ENCODE measurements around the gene PIP5K1C. TPM values are rescaled to one million over a fixed set of nuclear protein-coding genes. Genes with fewer than 3 reads are reported as not detected.

Gene PIP5K1C
- total RNA-seq, 2 donors from 2014 or later: 27.0 to 29.6 TPM

DNA sequence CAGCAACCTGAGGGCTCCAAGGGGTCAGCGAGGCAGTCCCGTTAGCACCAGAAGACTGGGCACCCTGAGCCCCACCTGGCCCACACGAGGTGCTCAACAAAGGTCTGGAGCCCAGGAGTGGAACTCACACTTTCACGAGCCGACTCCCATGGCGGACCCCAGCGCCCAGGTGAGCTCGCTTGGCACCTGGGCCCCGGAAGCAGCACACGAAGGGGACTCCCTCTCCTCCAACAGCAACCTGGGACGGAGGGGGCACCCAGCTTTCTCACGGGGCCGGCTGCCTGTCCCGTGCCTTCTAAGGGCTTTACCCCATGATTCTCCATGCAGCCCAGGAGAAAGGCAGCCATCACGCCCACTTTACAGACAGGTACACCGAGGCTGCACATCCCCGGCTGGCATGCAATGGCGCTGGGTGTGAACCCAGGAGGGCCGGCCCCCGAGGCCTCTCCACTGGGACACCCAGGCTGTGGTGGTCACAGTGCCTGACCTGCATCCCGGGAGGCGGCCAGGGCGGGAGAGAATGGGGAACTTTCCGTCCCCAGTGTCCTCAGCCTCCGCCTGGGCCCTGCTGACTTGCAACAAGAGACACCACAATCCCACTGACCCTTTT lies 5.0 kb downstream of the PIP5K1C start:
- Mint-ChIP-seq H3K4me1 (ENCODE audit: low read depth in 2 of 2) (peaks cover 19 to 43% of the 10 kb centered on the region in 2 donors), H3K36me3 (no peaks in the 10 kb centered on the region), H3K4me3 (no peak overlapping the region), H3K27me3 (no peaks in the 10 kb centered on the region), H3K9me3 (no peaks in the 10 kb centered on the region), H3K27ac (no peak overlapping the region)
- DNase-seq (ENCODE audit: low spot score) (no peak), ATAC-seq (no peak)

DNA sequence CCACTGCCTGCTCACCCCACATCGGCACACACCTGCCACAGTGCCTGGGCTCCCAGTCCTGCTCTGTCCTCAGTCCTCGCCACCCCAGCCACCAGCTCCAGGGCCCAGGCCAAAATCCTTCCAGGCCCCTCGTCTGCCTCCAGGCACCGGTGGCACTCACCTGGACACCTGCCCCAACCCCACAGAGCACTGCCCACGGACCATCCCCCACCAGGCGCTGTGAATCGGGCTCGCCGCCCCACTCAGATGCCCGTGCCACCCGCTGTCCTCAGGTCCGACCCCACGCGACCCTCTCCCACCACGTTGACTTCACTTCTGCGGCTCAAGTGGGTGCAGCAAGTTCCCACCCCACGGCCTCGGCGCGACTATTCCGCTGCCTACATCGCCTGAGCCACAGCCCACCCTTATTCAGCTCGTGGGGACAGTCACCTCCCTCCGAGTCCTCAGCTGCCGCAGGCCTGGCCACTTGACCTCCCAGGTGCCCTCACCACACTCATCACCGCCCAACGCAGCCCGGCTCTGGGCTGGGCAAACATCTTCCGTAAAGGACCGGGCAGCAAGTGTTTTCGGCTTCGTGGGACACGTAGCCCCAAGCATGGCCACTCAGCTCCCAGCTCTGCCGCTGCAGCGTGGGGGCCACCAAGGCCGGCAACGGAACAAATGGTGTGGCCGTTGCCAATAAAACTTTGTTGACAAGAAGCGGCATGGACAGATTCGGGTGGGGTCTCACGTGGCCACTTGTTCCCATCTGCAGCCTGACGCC lies 5.7 kb downstream of the PIP5K1C start:
- ATAC-seq: no peak
- H3K9me3 Mint-ChIP-seq: no peaks in the 10 kb centered on the region
- no peaks in the 10 kb centered on the region for H3K27me3 Mint-ChIP-seq
- no peak overlapping the region for H3K27ac Mint-ChIP-seq
- H3K4me1 Mint-ChIP-seq (ENCODE audit: low read depth in 2 of 2): peaks cover 26 to 45% of the 10 kb centered on the region in 2 donors
- H3K36me3 Mint-ChIP-seq: no peaks in the 10 kb centered on the region
- no peak for DNase-seq (ENCODE audit: low spot score)
- no peak overlapping the region for H3K4me3 Mint-ChIP-seq

- no peak for DNase-seq (ENCODE audit: low spot score)
- Mint-ChIP-seq H3K4me3 (no peak overlapping the region), H3K27ac (no peak overlapping the region), H3K36me3 (no peaks in the 10 kb centered on the region), H3K9me3 (no peaks in the 10 kb centered on the region), H3K27me3 (no peaks in the 10 kb centered on the region), H3K4me1 (ENCODE audit: low read depth in 2 of 2) (peaks cover 23 to 43% of the 10 kb centered on the region in 2 donors)
- no peak for ATAC-seq
Measured at GRCh38 chr19:3693025-3693925, 7.0 kb downstream of the PIP5K1C start.

DNA sequence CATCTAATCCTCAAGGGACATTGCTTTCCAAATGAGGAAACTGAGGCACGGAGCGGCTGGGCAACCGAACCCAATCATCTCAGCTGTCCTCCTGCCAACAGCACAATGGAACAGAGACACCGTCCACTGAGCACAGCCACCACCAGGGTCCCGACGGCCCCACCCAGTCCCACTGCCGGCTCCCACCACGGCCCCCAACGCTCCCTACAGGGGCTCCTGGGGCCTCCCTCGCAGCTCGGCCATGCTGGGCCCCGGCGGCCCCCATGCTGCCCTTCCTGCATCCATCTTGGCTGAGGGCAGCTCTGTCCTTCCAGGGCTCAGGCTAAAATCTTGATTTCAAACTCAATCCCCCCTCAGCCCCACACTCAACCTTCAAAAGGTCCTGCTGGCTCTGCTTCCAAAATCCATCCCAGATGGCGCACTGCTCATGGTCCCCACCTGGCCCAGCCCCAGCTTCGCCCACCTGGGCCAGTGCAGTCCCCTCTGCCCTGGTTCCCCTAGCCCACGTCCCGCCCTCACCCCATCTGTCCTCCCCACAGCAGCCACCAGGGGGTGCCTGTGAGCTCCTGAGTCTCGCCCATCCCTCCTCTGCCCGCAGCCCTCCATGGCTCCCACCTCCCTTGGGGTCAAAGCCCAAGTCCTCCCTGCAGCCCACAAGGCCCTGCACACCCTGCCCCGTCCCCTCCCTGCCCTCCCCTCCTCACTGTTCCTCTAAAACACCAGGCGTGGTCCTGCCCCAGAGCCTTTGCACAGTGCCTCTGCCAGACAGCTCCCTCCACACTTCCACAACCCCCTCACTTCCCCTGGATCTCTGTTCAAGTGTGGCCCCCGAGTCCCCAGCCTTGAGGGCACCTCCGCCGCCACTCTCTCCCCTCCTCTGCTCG lies 7.9 kb downstream of the PIP5K1C start:
- ATAC-seq (peak; percentile 43 to 66), DNase-seq (ENCODE audit: low spot score) (no peak)
- no peaks in the 10 kb centered on the region for H3K27me3 Mint-ChIP-seq

DNA sequence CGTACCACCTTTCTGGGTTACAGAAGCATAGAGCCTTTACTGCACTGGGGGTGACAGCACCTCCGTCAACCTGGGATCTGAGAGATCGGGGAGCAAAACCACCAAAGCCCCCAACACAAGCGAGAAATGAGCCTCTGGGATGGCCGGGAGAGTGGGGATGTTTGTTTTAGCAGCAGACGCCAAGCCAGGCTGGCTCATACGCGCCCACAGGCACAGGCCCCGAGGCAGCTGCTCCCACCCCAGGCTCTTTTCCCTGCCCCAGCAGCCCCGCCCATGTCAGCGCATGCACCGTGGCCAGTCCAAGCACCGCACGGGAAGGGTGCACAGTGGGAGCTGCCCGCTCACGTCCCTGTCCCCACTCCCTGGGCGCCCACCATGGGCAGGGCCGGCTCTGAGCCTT lies 8.5 kb downstream of the PIP5K1C start:
- ATAC-seq (no peak), DNase-seq (ENCODE audit: low spot score) (no peak)
- Mint-ChIP-seq H3K9me3 (no peaks in the 10 kb centered on the region), H3K4me3 (no peak overlapping the region), H3K36me3 (no peaks in the 10 kb centered on the region), H3K27me3 (no peaks in the 10 kb centered on the region), H3K4me1 (ENCODE audit: low read depth in 2 of 2) (peaks cover 27 to 42% of the 10 kb centered on the region in 2 donors), H3K27ac (peak overlapping the region; percentile 15 to 29)

More for the DNA sequence above, 7.9 kb downstream of the PIP5K1C start:
- no peak overlapping the region for H3K4me3 Mint-ChIP-seq
- H3K4me1 Mint-ChIP-seq (ENCODE audit: low read depth in 2 of 2): peaks cover 21 to 42% of the 10 kb centered on the region in 2 donors
- peak overlapping the region in 1 of 2 donors; percentile 29 for H3K27ac Mint-ChIP-seq
- no peaks in the 10 kb centered on the region for H3K36me3 Mint-ChIP-seq
- H3K9me3 Mint-ChIP-seq: no peaks in the 10 kb centered on the region

GRCh38 chr19:3691372-3691716 lies 8.9 kb downstream of the PIP5K1C start:
- H3K36me3 Mint-ChIP-seq: no peaks in the 10 kb centered on the region
- no peak for DNase-seq (ENCODE audit: low spot score)
- no peaks in the 10 kb centered on the region for H3K9me3 Mint-ChIP-seq
- peak overlapping the region; percentile 15 to 29 for H3K27ac Mint-ChIP-seq
- H3K4me1 Mint-ChIP-seq (ENCODE audit: low read depth in 2 of 2): peaks cover 27 to 40% of the 10 kb centered on the region in 2 donors
- H3K27me3 Mint-ChIP-seq: no peaks in the 10 kb centered on the region
- ATAC-seq: no peak
- peak overlapping the region; percentile 25 for H3K4me3 Mint-ChIP-seq

GRCh38 chr19:3690551-3691371 lies 9.5 kb downstream of the PIP5K1C start:
- peaks cover 27 to 34% of the 10 kb centered on the region in 2 donors for H3K4me1 Mint-ChIP-seq (ENCODE audit: low read depth in 2 of 2)
- no peaks in the 10 kb centered on the region for H3K27me3 Mint-ChIP-seq
- no peaks in the 10 kb centered on the region for H3K9me3 Mint-ChIP-seq
- peak overlapping the region; percentile 15 to 29 for H3K27ac Mint-ChIP-seq
- H3K4me3 Mint-ChIP-seq: peak overlapping the region; percentile 25
- no peaks in the 10 kb centered on the region for H3K36me3 Mint-ChIP-seq
- DNase-seq (ENCODE audit: low spot score) (no peak), ATAC-seq (peak in 1 of 2 donors; percentile 25)

GRCh38 chr19:3687774-3688706 lies 12.2 kb downstream of the PIP5K1C start:
- Mint-ChIP-seq H3K9me3 (no peaks in the 10 kb centered on the region), H3K27me3 (no peaks in the 10 kb centered on the region), H3K4me3 (peak overlapping the region; percentile 73), H3K36me3 (no peaks in the 10 kb centered on the region), H3K4me1 (ENCODE audit: low read depth in 2 of 2) (peaks cover 27 to 42% of the 10 kb centered on the region in 2 donors), H3K27ac (peak overlapping the region in 1 of 2 donors; percentile 66)
- peak; percentile 56 to 63 for ATAC-seq
- no peak for DNase-seq (ENCODE audit: low spot score)

DNA sequence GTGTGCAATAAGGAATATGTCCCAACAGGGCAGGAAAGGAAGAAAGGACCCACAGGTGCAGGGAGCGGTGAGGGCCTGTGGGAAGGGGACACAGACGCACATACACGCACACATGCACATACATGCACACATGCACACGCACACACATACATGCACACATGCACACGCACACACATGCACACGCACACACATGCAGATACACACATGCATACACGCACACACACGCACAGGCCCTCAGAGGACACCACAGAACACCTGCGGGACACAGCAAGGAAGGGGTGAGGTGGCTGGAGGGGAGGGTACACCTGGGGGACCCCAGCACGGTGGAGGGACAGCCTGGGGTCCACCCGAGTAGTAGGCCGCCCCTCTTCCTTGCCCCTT lies 12.9 kb downstream of the PIP5K1C start:
- ATAC-seq (no peak), DNase-seq (ENCODE audit: low spot score) (no peak)
- Mint-ChIP-seq H3K27me3 (no peaks in the 10 kb centered on the region), H3K9me3 (no peaks in the 10 kb centered on the region), H3K4me1 (ENCODE audit: low read depth in 2 of 2) (peaks cover 22 to 35% of the 10 kb centered on the region in 2 donors), H3K27ac (peak overlapping the region in 1 of 2 donors; percentile 22), H3K4me3 (peak overlapping the region; percentile 73), H3K36me3 (no peaks in the 10 kb centered on the region)

GRCh38 chr19:3684817-3685410 lies 15.4 kb downstream of the PIP5K1C start:
- no peaks in the 10 kb centered on the region for H3K27me3 Mint-ChIP-seq
- DNase-seq (ENCODE audit: low spot score) (no peak), ATAC-seq (no peak)
- H3K36me3 Mint-ChIP-seq: no peaks in the 10 kb centered on the region
- no peaks in the 10 kb centered on the region for H3K9me3 Mint-ChIP-seq
- no peak overlapping the region for H3K27ac Mint-ChIP-seq
- peaks cover 12 to 25% of the 10 kb centered on the region in 2 donors for H3K4me1 Mint-ChIP-seq (ENCODE audit: low read depth in 2 of 2)
- H3K4me3 Mint-ChIP-seq: no peak overlapping the region

DNA sequence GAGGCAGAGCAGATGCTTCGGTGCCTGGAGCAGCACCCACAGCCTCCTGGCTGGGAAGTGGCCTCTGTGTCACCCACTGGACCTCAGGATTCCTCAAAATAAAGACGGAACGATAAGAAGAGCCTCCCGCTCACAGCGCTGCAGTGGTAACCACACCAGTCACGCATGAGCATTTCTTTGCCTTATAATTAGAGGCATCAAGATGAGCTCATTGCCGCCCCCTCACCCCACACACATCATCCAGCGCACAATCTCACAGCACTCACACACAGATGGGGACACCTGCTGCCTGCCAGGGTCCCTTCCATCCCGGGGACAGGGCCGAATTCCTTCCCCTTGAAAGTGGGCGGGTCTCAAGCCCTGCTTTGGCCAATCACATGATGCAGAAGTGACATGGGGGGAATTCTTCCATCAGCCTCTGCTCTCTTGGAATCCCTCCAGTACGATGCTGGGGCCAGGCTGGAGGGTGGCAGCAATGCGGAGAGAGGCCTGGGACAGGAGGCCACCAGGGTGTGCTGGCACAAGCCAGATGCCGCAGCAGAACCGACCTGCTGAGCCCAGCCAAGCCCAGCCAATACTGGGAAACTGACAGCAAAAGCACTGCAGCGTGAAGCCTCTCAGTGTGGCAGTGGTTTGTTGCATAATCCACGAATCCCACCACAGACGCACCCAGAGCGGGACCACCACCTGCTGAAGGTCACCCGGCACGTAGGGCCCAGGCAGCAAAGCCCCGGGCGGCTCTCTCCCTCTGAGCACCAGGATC lies 16.0 kb downstream of the PIP5K1C start:
- DNase-seq (ENCODE audit: low spot score) (no peak), ATAC-seq (peak in 1 of 2 donors; percentile 13)
- H3K4me3 Mint-ChIP-seq: no peak overlapping the region
- no peaks in the 10 kb centered on the region for H3K9me3 Mint-ChIP-seq
- H3K36me3 Mint-ChIP-seq: no peaks in the 10 kb centered on the region
- H3K4me1 Mint-ChIP-seq (ENCODE audit: low read depth in 2 of 2): peaks cover 7 to 26% of the 10 kb centered on the region in 2 donors
- H3K27me3 Mint-ChIP-seq: no peaks in the 10 kb centered on the region
- peak overlapping the region in 1 of 2 donors; percentile 56 for H3K27ac Mint-ChIP-seq
